GM18867 (cell line): ENCODE data around the gene MCUB.

Experiments used
- ATAC-seq: cut with Tn5 transposase; IDR thresholded peaks from one replicate; pipeline ENCODE4 v1.9.1; 2021; ENCODE audit warnings: mild to moderate bottlenecking, moderate library complexity; ENCODE audit not compliant: unreplicated experiment

Gene MCUB

DNA sequence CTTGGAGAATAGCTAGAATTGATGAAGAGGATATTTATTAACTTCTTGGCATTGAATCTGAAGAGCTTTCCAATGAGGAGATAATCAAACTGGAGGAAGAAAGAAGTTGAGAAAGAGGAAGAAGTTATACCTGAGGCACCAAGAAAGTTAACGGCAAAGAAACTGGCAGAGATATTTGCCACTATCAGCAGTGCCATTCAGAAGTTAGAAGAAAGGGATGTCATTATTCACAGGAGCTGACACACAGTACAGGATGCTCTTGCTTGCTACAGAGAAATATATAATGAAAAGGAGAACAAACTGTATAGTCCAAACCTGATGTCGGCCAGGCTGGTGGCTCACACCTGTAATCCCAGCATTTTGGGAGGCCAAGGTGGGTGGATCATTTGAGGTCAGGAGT lies 64.5 kb downstream of the MCUB start:
- no peak for ATAC-seq

- ATAC-seq, result no peak
These were observed 67.3 kb downstream of the MCUB start for GRCh38 chr4:109627361-109627760.

DNA sequence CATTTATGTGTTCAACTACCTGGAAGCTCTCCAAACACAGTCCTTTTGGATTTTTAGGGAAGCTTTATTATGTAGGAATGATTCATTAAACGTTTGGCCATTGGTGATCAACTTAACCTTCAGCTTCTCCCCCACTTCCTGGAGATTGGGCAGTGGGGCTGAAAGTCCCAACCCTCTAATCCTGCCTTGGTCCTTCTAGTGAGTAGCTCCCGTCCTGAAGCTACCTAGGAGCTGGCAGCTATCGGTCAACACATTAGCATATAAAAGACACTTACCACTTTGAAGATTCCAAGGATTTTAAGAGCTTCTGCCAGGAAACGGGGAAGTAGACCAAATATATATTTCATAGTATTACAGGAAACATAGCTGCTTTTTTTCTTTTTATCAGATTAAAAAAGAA lies 69.7 kb downstream of the MCUB start:
- no peak for ATAC-seq

GRCh38 chr4:109631532-109632108 lies 71.6 kb downstream of the MCUB start:
- ATAC-seq, result no peak

- no peak for ATAC-seq
These were observed 80.6 kb downstream of the MCUB start for GRCh38 chr4:109640644-109641043.

DNA sequence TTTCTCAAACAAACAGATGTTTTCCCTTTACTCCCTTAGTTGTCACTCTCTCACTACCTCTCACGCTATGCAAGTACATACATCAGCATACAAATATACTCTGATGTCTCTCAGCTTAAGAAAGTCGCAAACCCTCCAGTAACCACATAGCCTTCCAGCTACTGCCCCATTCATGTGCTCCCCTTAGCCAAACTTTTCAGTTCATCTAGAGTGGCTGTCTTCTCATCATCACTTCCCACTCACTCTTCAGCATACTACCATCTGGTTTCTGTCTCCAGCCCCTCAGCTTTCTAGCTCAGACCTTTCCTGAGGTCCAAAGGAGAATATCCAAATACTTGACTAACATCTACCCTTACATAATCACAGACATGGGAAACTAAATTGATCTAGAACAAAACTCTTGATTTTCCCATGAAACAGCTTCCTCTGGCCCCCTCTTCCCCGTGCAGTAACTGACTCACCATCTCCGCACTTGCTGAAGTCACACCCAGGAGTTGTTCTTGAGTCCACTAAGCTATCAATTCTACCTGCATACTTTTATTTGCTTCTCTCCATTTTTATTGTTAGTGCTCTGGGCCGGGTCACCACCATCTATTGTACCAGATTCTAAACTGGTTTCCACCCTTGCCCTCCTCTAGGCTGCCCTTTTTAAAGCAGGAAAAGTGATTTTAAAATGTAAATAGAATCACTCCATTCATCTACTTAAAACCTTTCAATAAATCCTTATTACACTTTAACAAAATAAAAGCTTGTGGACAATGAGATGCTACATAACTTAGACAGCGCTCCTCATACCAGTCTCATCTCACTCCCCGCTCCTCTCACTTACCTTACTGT lies 86.0 kb downstream of the MCUB start:
- ATAC-seq, result no peak

GRCh38 chr4:109648266-109648996 lies 88.4 kb downstream of the MCUB start:
- ATAC-seq, result peak; percentile 71

- no peak for ATAC-seq
These were observed 89.0 kb downstream of the MCUB start for GRCh38 chr4:109648997-109649575.

DNA sequence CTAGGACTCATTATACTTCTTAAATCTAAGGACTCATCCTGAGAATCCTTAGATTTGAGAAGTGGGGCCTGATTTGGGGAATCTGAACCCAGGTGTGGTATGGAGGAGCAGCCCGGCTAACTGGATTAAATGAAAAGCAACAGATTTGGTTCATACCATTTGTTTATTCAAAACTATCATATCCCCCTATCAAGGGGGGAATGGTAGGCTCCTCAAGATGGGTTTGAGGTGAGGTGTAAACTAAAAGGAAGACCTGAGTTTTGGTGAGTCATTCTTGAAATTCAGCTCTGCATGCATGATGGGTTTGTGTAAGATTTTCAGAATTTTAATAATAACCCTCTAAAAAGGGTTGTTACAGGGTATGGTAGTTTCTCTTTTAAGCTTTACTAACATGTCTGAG lies 89.8 kb downstream of the MCUB start:
- ATAC-seq, result peak; percentile 76

DNA sequence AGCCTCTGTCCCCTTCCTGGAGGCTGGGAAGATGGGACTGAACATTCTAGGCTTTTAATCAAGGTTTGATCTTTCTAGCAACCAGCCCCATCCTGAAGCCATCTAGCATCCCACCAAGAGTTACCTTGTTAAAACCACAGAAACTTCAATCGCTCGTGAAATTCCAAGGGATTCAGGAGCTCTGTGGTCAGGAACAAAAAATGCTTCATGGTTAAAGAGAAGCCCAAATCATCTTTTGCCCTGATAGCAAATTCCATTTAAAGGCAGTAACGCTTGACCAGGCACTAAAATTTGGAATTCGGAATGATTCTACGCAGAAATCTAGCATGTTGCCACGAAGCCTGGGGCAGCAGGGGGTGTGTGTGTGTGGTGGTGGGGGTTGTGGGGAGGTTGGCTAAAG lies 95.3 kb downstream of the MCUB start:
- no peak for ATAC-seq

- no peak for ATAC-seq
These were observed 97.9 kb downstream of the MCUB start for GRCh38 chr4:109657854-109658418.

DNA sequence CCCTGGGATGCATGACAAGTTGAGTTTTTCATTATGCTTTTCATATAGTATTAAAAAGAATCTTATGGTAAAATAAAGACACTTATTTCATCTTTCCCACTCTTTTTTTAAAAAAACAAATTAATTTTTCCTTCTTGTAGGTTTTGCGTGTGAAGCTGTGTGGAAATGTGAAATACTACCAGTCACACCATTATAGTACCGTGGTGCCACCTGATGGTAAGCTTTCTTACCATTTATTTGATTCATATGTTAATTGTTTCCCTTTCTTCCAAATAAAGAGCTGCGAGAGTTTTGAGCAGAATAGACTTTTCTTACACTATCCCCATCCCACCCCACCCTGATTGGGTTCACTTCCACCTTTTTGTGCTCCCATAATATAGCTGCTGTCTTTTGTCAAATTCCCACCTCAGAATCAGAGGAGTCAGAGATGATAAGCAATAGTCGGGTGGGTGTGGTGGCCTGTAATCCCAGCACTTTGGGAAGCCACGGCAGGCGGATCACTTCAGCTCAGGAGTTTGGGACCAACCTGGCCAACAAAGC lies 98.9 kb downstream of the MCUB start:
- ATAC-seq, result no peak

GRCh38 chr4:109662116-109662515 lies 102.1 kb downstream of the MCUB start:
- no peak for ATAC-seq

GRCh38 chr4:109662771-109663170 lies 102.7 kb downstream of the MCUB start:
- no peak for ATAC-seq

DNA sequence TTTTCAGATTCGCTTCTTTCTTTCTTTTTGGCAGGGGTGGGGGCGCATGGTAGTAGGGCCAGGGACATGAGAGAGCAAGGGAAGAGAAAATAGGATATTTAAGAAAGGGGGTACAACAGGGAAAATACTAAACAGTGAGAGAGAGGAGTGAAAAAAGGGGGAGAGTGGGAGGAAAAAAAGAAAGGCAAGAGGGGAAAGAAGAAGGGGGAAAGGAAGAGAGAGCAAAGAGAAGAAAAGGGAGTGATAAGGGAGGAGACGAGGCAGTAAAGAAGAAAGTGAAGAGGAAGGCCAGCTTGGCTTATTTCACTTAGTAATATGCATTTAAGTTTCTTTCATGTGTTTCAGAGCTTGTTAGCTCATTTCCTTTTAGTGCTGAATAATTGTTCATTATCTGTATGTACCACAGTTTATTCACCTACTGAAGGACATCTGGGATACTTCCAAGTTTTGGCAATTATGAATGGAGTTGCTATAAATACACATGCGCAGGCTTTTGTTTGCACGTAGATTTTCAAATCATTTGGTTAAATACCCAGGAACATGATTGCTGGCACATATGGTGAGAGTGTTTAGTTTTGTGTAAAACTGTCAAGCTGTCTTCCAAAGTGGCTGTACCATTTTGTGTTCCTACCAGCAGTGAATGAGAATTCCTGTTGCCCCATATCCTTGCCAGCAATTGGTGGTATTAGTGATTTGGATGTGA lies 105.9 kb downstream of the MCUB start:
- ATAC-seq, result no peak

DNA sequence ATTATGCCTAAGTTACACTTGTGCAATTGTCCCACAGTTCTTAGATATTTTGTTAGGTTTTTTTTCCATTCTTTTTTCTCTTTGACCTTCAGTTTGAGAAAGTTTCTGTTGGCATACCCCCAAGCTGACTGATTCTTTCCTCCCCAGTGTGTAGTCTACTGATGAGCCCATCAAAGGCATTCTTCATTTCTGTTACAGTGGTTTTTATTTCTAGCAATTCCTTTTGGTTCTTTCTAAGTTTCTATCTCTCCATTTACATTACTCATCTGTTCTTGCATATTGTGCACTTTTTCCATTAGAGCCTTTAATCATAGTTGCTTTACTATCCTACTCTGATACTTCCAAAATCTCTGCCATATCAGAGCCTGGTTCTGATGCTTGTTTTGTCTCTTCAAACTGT lies 111.3 kb downstream of the MCUB start:
- no peak for ATAC-seq

GRCh38 chr4:109672169-109672930 lies 112.3 kb downstream of the MCUB start:
- ATAC-seq, result no peak

DNA sequence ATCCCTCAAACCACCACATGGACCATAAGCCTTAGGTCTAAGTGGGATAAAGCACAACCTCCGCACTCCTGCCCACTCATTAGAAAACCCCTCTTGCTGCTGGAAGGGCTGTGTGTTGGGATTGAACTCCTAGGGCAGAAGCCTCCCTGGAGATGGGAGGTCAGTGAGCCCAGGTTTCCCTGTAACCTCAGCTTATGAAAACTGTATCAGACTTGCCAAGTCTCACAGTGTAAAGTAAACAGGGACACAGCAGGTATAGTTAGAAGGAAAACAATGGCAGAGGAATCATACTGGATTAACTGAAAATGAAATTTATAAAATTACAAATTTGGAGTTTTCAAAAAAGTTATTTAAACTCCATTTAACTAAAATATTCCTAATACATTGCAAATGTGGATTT lies 113.3 kb downstream of the MCUB start:
- no peak for ATAC-seq

DNA sequence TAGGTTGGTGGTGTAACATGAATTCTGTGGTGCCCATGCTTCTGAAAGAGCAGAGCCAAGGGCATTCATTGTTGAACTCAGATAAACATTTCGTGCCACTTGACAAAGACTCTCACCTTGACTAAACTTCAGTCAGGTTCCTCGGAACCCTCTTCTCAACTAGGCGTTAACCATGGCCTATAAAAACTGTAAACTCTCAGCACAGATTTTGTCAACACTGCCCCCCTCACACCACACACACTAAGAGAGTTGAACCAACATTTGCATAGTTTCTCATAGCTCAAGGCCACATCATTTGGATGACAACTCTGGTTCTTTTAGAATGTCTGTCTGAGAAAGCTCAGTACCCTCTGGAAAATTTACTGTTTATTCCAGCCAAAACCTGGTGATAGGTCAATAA lies 115.1 kb downstream of the MCUB start:
- peak; percentile 96 for ATAC-seq

- no peak for ATAC-seq
These were observed 115.8 kb downstream of the MCUB start for GRCh38 chr4:109675843-109676242.
